ENCODE data around the gene FGF22. TPM values are rescaled to one million over a fixed set of nuclear protein-coding genes. Genes with fewer than 3 reads are reported as not detected.
"Not testable (repeated sequence)": the region's sequence is repeated elsewhere in the genome, so short reads cannot be mapped to it uniquely, and the experiment has no call there.

FGF22 gene
- polyA plus RNA-seq, 1 donor = 0.24 TPM

DNA sequence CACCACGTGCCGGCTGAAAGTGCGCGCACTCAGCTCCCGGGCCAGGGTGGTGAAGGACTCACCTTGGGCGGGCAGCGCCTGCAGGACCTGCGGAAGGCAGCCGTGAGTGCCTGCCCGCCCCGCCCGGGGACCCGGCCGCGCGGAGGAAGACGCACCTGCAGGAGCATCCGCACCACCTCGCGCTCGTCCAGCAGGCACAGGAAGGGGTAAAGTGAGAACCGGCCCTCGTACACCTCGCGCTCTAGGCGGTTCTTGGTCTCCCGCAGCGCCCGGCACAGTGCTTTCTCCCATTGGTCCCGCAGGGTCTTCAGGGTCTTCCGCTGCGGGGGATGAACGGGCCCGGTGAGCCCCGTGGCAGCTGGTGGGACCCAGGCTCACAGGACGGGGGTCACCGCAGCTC, 17.0 kb upstream of the FGF22 start:
- no peaks in the 10 kb centered on the region for H3K4me1 ChIP-seq (ENCODE audit: control insufficient read depth, insufficient read depth, low read length)
- no peak overlapping the region for H3K4me3 ChIP-seq (ENCODE audit: low read length)
- no peaks in the 10 kb centered on the region for H3K27me3 ChIP-seq (ENCODE audit: control insufficient read depth, insufficient read depth, low read length)
- no peak overlapping the region for H3K27ac ChIP-seq (ENCODE audit: low read length)
- WGBS (ENCODE audit: insufficient coverage, low lambda C conversion rate) = no CpG with 5 or more reads among the region's 37 CpGs
- DNase-seq = no peak
- H3K36me3 ChIP-seq (ENCODE audit: control insufficient read depth, insufficient read depth, low read length) = peaks cover 54% of the 10 kb centered on the region
- peaks cover 4% of the 10 kb centered on the region for H3K9me3 ChIP-seq (ENCODE audit: control insufficient read depth, low read depth, low read length)

- no peak overlapping the region for H3K4me3 ChIP-seq (ENCODE audit: low read length)
- no peak overlapping the region for H3K27ac ChIP-seq (ENCODE audit: low read length)
- peaks cover 4% of the 10 kb centered on the region for H3K9me3 ChIP-seq (ENCODE audit: control insufficient read depth, low read depth, low read length)
- DNase-seq = no peak
- H3K4me1 ChIP-seq (ENCODE audit: control insufficient read depth, insufficient read depth, low read length) = no peaks in the 10 kb centered on the region
- no peaks in the 10 kb centered on the region for H3K27me3 ChIP-seq (ENCODE audit: control insufficient read depth, insufficient read depth, low read length)
- H3K36me3 ChIP-seq (ENCODE audit: control insufficient read depth, insufficient read depth, low read length) = peaks cover 55% of the 10 kb centered on the region
- whole genome bisulfite sequencing (ENCODE audit: insufficient coverage, low lambda C conversion rate) = no CpG with 5 or more reads among the region's 44 CpGs
These were observed 16.3 kb upstream of the FGF22 start for GRCh38 chr19:623175-623916.

DNA sequence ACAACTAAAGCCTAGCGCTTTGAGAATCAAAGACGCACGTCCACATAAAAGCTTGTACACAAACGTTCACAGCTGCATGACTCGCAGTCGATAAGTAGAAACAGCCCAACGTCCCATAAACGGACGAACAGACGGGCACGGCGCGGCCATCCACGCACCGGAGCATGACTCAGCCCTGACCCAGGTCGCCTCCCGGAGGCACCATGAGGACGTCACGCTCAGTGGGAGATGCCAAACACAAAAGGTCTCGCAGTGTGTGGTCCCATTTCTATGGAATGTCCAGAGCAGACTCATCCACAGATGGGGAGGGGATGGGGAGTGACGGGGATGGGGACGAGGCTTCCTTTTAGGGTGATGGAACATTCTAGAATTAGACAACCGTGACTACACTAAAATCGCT, 15.7 kb upstream of the FGF22 start:
- H3K27me3 ChIP-seq (ENCODE audit: control insufficient read depth, insufficient read depth, low read length) = no peaks in the 10 kb centered on the region
- no peaks in the 10 kb centered on the region for H3K4me1 ChIP-seq (ENCODE audit: control insufficient read depth, insufficient read depth, low read length)
- 80% methylated on average over 2 of the region's 24 CpGs for WGBS (ENCODE audit: insufficient coverage, low lambda C conversion rate)
- no peak overlapping the region for H3K4me3 ChIP-seq (ENCODE audit: low read length)
- DNase-seq = no peak
- peaks cover 55% of the 10 kb centered on the region for H3K36me3 ChIP-seq (ENCODE audit: control insufficient read depth, insufficient read depth, low read length)
- H3K9me3 ChIP-seq (ENCODE audit: control insufficient read depth, low read depth, low read length) = peaks cover 4% of the 10 kb centered on the region
- no peak overlapping the region for H3K27ac ChIP-seq (ENCODE audit: low read length)

DNA sequence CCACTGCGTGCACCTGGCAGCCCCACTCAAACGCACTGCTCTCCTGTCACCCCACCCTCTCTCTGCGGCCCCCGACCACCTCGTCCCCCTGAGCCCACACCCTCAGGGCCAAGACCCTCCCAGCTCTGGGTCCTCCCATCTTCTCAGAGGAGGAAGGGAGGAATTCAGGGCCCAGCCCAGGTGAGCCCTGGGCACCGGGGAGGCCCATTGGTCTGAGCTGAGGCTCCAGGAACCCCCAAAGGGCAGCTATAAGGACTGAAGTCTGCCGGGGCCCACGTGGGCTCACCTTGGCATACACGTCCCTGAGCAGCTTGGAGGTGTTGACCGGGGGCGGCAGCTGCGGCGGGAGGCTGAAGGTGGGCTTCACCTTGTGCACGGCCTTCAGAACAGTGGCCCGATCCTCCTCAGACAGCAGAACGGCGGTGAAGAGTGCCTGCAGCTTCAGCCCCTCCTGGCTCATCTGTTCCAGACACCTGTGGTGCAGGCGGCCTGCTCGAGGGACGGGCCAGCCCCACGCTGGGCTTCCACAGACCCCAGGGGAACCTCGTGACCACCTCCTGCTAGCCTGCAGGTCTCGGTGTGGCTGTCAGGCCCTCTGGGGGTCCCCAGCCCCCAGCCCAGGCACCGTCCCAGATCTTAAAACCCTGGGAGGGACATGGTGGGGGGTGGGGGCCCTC, 15.1 kb upstream of the FGF22 start:
- no peak overlapping the region for H3K4me3 ChIP-seq (ENCODE audit: low read length)
- peaks cover 55% of the 10 kb centered on the region for H3K36me3 ChIP-seq (ENCODE audit: control insufficient read depth, insufficient read depth, low read length)
- peaks cover 4% of the 10 kb centered on the region for H3K9me3 ChIP-seq (ENCODE audit: control insufficient read depth, low read depth, low read length)
- DNase-seq = no peak
- H3K27me3 ChIP-seq (ENCODE audit: control insufficient read depth, insufficient read depth, low read length) = no peaks in the 10 kb centered on the region
- H3K27ac ChIP-seq (ENCODE audit: low read length) = no peak overlapping the region
- H3K4me1 ChIP-seq (ENCODE audit: control insufficient read depth, insufficient read depth, low read length) = no peaks in the 10 kb centered on the region
- no CpG with 5 or more reads among the region's 24 CpGs for WGBS (ENCODE audit: insufficient coverage, low lambda C conversion rate)

- Histone ChIP-seq H3K27ac (ENCODE audit: low read length) (no peak overlapping the region), H3K36me3 (ENCODE audit: control insufficient read depth, insufficient read depth, low read length) (peaks cover 52% of the 10 kb centered on the region), H3K4me3 (ENCODE audit: low read length) (no peak overlapping the region), H3K4me1 (ENCODE audit: control insufficient read depth, insufficient read depth, low read length) (peaks cover 2% of the 10 kb centered on the region), H3K27me3 (ENCODE audit: control insufficient read depth, insufficient read depth, low read length) (no peaks in the 10 kb centered on the region), H3K9me3 (ENCODE audit: control insufficient read depth, low read depth, low read length) (peaks cover 7% of the 10 kb centered on the region)
- 89% methylated on average over 3 of the region's 5 CpGs for WGBS (ENCODE audit: insufficient coverage, low lambda C conversion rate)
- DNase-seq = no peak
These were observed 14.4 kb upstream of the FGF22 start for GRCh38 chr19:625257-625656.

DNA sequence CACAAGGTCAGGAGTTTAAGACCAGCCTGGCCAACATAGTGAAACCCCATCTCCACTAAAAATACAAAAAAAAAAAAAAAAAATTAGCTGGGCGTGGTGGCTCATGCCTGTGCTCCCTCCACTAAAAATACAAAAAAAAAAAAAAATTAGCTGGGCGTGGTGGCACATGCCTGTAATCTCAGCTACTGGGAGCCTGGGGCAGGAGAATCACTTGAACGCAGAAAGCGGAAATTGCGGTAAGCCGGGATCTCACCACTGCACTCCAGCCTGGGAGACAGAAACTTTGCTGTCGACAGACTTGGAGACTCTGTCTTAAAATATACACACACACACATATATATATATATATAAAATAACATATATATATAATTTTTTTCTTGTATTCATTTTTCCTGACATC, 13.1 kb upstream of the FGF22 start:
- not testable (repeated sequence) for H3K27ac ChIP-seq (ENCODE audit: low read length); H3K4me1 ChIP-seq (ENCODE audit: control insufficient read depth, insufficient read depth, low read length); H3K9me3 ChIP-seq (ENCODE audit: control insufficient read depth, low read depth, low read length); H3K27me3 ChIP-seq (ENCODE audit: control insufficient read depth, insufficient read depth, low read length); H3K4me3 ChIP-seq (ENCODE audit: low read length); DNase-seq
- H3K36me3 ChIP-seq (ENCODE audit: control insufficient read depth, insufficient read depth, low read length) = peaks cover 57% of the 10 kb centered on the region
- WGBS (ENCODE audit: insufficient coverage, low lambda C conversion rate) = no CpG with 5 or more reads among the region's 7 CpGs

- no peak for DNase-seq
- Histone ChIP-seq H3K27ac (ENCODE audit: low read length) (no peak overlapping the region), H3K27me3 (ENCODE audit: control insufficient read depth, insufficient read depth, low read length) (no peaks in the 10 kb centered on the region), H3K9me3 (ENCODE audit: control insufficient read depth, low read depth, low read length) (peaks cover 3% of the 10 kb centered on the region), H3K4me1 (ENCODE audit: control insufficient read depth, insufficient read depth, low read length) (peaks cover 12% of the 10 kb centered on the region), H3K36me3 (ENCODE audit: control insufficient read depth, insufficient read depth, low read length) (peaks cover 49% of the 10 kb centered on the region), H3K4me3 (ENCODE audit: low read length) (no peak overlapping the region)
- WGBS (ENCODE audit: insufficient coverage, low lambda C conversion rate) = 100% methylated on average over 1 of the region's 19 CpGs
These were observed 11.5 kb upstream of the FGF22 start for GRCh38 chr19:628168-628567.

DNA sequence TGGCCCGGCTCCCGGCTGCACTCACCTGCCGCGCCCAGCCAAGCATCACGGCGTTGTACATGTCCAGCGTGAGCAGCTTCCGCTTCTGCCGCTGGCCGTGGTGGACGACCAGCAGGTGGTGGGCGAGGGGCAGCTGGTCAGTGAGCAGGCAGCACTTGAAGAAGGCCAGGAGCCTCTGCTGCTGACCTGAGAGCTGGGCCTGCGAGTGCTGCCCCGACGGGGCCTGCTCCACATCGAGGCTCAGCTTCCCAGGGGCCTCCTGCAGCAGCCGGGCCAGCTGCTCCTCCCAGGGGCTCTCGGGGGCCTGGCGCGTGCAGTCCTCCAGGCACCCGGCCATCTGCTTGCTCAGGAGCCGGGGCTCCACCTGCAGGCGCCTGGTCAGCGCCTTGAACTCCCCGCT, 10.2 kb upstream of the FGF22 start:
- not testable (repeated sequence) for H3K27ac ChIP-seq (ENCODE audit: low read length); H3K4me3 ChIP-seq (ENCODE audit: low read length); DNase-seq; H3K9me3 ChIP-seq (ENCODE audit: control insufficient read depth, low read depth, low read length); H3K27me3 ChIP-seq (ENCODE audit: control insufficient read depth, insufficient read depth, low read length)
- H3K4me1 ChIP-seq (ENCODE audit: control insufficient read depth, insufficient read depth, low read length) = peaks cover 17% of the 10 kb centered on the region
- H3K36me3 ChIP-seq (ENCODE audit: control insufficient read depth, insufficient read depth, low read length) = peaks cover 37% of the 10 kb centered on the region
- no CpG with 5 or more reads among the region's 25 CpGs for WGBS (ENCODE audit: insufficient coverage, low lambda C conversion rate)

- Histone ChIP-seq H3K27me3 (ENCODE audit: control insufficient read depth, insufficient read depth, low read length) (no peaks in the 10 kb centered on the region), H3K27ac (ENCODE audit: low read length) (no peak overlapping the region), H3K4me1 (ENCODE audit: control insufficient read depth, insufficient read depth, low read length) (peaks cover 17% of the 10 kb centered on the region), H3K36me3 (ENCODE audit: control insufficient read depth, insufficient read depth, low read length) (peaks cover 31% of the 10 kb centered on the region), H3K4me3 (ENCODE audit: low read length) (no peak overlapping the region), H3K9me3 (ENCODE audit: control insufficient read depth, low read depth, low read length) (peaks cover 3% of the 10 kb centered on the region)
- WGBS (ENCODE audit: insufficient coverage, low lambda C conversion rate) = no CpG with 5 or more reads among the region's 30 CpGs
- no peak for DNase-seq
These were observed 9.5 kb upstream of the FGF22 start for GRCh38 chr19:629961-630714.

DNA sequence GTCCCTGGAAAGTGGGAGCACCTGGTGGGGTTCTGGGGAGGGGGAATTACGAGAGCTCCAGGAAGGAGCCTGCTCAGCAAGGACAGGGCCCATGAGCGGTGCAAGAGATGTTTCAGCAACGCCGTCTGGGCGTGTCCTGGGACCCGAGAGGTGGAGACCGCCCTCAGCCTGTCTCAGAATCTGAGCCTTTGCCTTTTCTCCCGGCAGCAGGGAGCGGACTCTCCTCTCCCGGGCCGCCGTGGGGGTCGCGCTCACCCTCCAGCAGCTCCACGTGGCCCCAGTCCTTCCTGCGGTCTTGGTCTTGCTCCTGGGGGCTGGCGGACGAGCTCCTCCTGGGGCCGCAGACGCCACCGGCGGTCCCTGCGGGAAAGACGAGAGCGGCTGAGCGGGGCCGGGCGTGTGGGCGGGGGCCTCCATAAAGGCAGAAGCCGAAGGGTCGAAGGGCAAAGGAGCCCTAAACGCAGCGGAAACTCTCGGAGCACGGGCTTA, 7.1 kb upstream of the FGF22 start:
- WGBS (ENCODE audit: insufficient coverage, low lambda C conversion rate) = no CpG with 5 or more reads among the region's 35 CpGs
- H3K27ac ChIP-seq (ENCODE audit: low read length) = peak overlapping the region; percentile 96
- H3K36me3 ChIP-seq (ENCODE audit: control insufficient read depth, insufficient read depth, low read length) = peaks cover 29% of the 10 kb centered on the region
- H3K9me3 ChIP-seq (ENCODE audit: control insufficient read depth, low read depth, low read length) = peaks cover 3% of the 10 kb centered on the region
- peak overlapping the region; percentile 99 for H3K4me3 ChIP-seq (ENCODE audit: low read length)
- H3K27me3 ChIP-seq (ENCODE audit: control insufficient read depth, insufficient read depth, low read length) = peaks cover 2% of the 10 kb centered on the region
- H3K4me1 ChIP-seq (ENCODE audit: control insufficient read depth, insufficient read depth, low read length) = peaks cover 17% of the 10 kb centered on the region
- peak; percentile 40 to 80 for DNase-seq
